MCF 10A (cell line): ENCODE measurements around the gene SELENOP. TPM values are rescaled to one million over a fixed set of nuclear protein-coding genes. Genes with fewer than 3 reads are reported as not detected.

ENCODE experiments used
- BruUV-seq: library from RNA; stranded (reverse); fragments of 400-500 nt; replicated peaks from 2 replicates; lab custom pipeline; 2021; lab: Mats Ljungman, UMichigan
- CTCF ChIA-PET: fragments of 300-600 bp; sonication (Branson Sonifier 250); formaldehyde crosslinking; extraction: SDS; loops from one replicate; lab custom pipeline; 2021; ENCODE audit warnings: antibody characterized with exemption, inconsistent platforms; lab: Yijun Ruan, JAX
- POLR2A ChIA-PET: fragments of 300-600, 350-650 bp; sonication (Branson Sonifier 250); formaldehyde crosslinking; extraction: SDS; loops from one replicate; lab custom pipeline; 2020; ENCODE audit warnings: antibody characterized with exemption, inconsistent platforms; lab: Yijun Ruan, JAX
- DNase-seq: peaks from one replicate; pipeline ENCODE4 v3.0.0-alpha.2; 2018; ENCODE audit not compliant: unreplicated experiment
- H3K27ac Mint-ChIP-seq: one replicate; pipeline ENCODE4 v1.8.0; 2022; ENCODE audit warnings: mild to moderate bottlenecking, low read depth, mixed read lengths; ENCODE audit not compliant: unreplicated experiment
- H3K27me3 Mint-ChIP-seq: one replicate; pipeline ENCODE4 v1.8.0; 2022; ENCODE audit warnings: mixed read lengths; ENCODE audit not compliant: insufficient read depth, unreplicated experiment
- H3K36me3 Mint-ChIP-seq: one replicate; pipeline ENCODE4 v1.8.0; 2022; ENCODE audit warnings: mild to moderate bottlenecking, moderate library complexity, mixed read lengths; ENCODE audit not compliant: insufficient read depth, unreplicated experiment
- H3K4me1 Mint-ChIP-seq: one replicate; pipeline ENCODE4 v1.8.0; 2022; ENCODE audit warnings: mixed read lengths; ENCODE audit not compliant: insufficient read depth, unreplicated experiment
- H3K4me3 Mint-ChIP-seq: one replicate; pipeline ENCODE4 v1.8.0; 2022; ENCODE audit warnings: mild to moderate bottlenecking, moderate library complexity, mixed read lengths; ENCODE audit not compliant: unreplicated experiment
- H3K9me3 Mint-ChIP-seq: one replicate; pipeline ENCODE4 v1.8.0; 2022; ENCODE audit warnings: mixed read lengths; ENCODE audit not compliant: unreplicated experiment
- intact Hi-C: fragments of 100-400 bp; cut with micrococcal nuclease; formaldehyde crosslinking; loops from 2 replicates; pipeline ENCODE4 v1.14.1; 2022
- total RNA-seq: library from RNA; stranded (reverse); gene quantifications from 2 replicates; pipeline ENCODE4 v1.2.3, GENCODE V29; 2022
- TF ChIP-seq, protein P1 (sequence below): fragments of 200-600 bp; IDR thresholded peaks from one replicate; pipeline ENCODE4 v1.8.0; 2022; ENCODE audit warnings: antibody characterized with exemption, mild to moderate bottlenecking; ENCODE audit not compliant: unreplicated experiment

SELENOP gene
- total RNA-seq, 1 experiment from 2014 or later = 8.3 TPM

- intact Hi-C loops = no loop called here
- H3K27ac Mint-ChIP-seq = no peak overlapping the region
- no peak for DNase-seq
- POLR2A ChIA-PET = interaction anchor here (1.0 to 1.5 kb wide), 2 partner anchors 35 to 36 kb away, joined by 3 to 5 read pairs; no protein-coding TSS in a partner anchor
- no peaks in the 10 kb centered on the region for H3K27me3 Mint-ChIP-seq
- no TSS peak for BruUV-seq
- CTCF ChIA-PET = interaction anchor here (0.7 to 1.8 kb wide), 4 partner anchors 28 to 1245 kb away, joined by 3 to 5 read pairs (median 3); no protein-coding TSS in a partner anchor
- TF ChIP-seq, protein P1, sequence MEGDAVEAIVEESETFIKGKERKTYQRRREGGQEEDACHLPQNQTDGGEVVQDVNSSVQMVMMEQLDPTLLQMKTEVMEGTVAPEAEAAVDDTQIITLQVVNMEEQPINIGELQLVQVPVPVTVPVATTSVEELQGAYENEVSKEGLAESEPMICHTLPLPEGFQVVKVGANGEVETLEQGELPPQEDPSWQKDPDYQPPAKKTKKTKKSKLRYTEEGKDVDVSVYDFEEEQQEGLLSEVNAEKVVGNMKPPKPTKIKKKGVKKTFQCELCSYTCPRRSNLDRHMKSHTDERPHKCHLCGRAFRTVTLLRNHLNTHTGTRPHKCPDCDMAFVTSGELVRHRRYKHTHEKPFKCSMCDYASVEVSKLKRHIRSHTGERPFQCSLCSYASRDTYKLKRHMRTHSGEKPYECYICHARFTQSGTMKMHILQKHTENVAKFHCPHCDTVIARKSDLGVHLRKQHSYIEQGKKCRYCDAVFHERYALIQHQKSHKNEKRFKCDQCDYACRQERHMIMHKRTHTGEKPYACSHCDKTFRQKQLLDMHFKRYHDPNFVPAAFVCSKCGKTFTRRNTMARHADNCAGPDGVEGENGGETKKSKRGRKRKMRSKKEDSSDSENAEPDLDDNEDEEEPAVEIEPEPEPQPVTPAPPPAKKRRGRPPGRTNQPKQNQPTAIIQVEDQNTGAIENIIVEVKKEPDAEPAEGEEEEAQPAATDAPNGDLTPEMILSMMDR = no peak
- H3K36me3 Mint-ChIP-seq = peaks cover 33% of the 10 kb centered on the region
- no peak overlapping the region for H3K4me3 Mint-ChIP-seq
- H3K4me1 Mint-ChIP-seq = peaks cover 18% of the 10 kb centered on the region
- no peaks in the 10 kb centered on the region for H3K9me3 Mint-ChIP-seq
Measured at GRCh38 chr5:42807722-42808447, 3.8 kb downstream of the SELENOP start.

- intact Hi-C loops = no loop called here
- no peak overlapping the region for H3K27ac Mint-ChIP-seq
- POLR2A ChIA-PET = interaction anchor here (1.5 kb wide), 1 partner anchor 34 kb away, joined by 5 read pairs; no protein-coding TSS in a partner anchor
- H3K9me3 Mint-ChIP-seq = no peaks in the 10 kb centered on the region
- H3K36me3 Mint-ChIP-seq = peaks cover 39% of the 10 kb centered on the region
- TF ChIP-seq, protein P1 = no peak
- no peaks in the 10 kb centered on the region for H3K27me3 Mint-ChIP-seq
- no TSS peak for BruUV-seq
- DNase-seq = no peak
- H3K4me3 Mint-ChIP-seq = no peak overlapping the region
- H3K4me1 Mint-ChIP-seq = peaks cover 15% of the 10 kb centered on the region
- CTCF ChIA-PET = no interaction called here
Measured at GRCh38 chr5:42806701-42807262, 4.9 kb downstream of the SELENOP start.

- H3K27me3 Mint-ChIP-seq = no peaks in the 10 kb centered on the region
- TF ChIP-seq, protein P1 = no peak
- no peak for DNase-seq
- no peak overlapping the region for H3K4me3 Mint-ChIP-seq
- no peaks in the 10 kb centered on the region for H3K9me3 Mint-ChIP-seq
- intact Hi-C loops = no loop called here
- BruUV-seq = no TSS peak
- ChIA-PET CTCF (no interaction called here), POLR2A (no interaction called here)
- H3K36me3 Mint-ChIP-seq = peaks cover 37% of the 10 kb centered on the region
- H3K27ac Mint-ChIP-seq = no peak overlapping the region
- peaks cover 9% of the 10 kb centered on the region for H3K4me1 Mint-ChIP-seq
Measured at GRCh38 chr5:42806004-42806700, 5.5 kb downstream of the SELENOP start.
